Breast epithelium (tissue), 4 donors: ENCODE measurements around the gene DPF1. TPM values are rescaled to one million over a fixed set of nuclear protein-coding genes. Genes with fewer than 3 reads are reported as not detected.

ENCODE experiments used
- DNase-seq, 2 donors: peaks; one replicate each; pipeline ENCODE4 v3.0.0-alpha.2; 2019; ENCODE audit warnings: low spot score in 2 of 2
- H3K27ac ChIP-seq, 2 donors: fragments of 200-600 bp; sonication (generic) in 1 of 2; one replicate each; pipeline ENCODE4 v1.5.1; 2016 to 2019; ENCODE audit warnings: mild to moderate bottlenecking in 1 of 2
- H3K27me3 ChIP-seq, 2 donors: fragments of 200-600 bp; sonication (generic) in 1 of 2; one replicate each; pipeline versions ENCODE4 v1.5.1 to v1.6.0; 2017 to 2019; ENCODE audit warnings: control low read depth in 1 of 2, mild to moderate bottlenecking in 1 of 2
- H3K36me3 ChIP-seq: fragments of 200-600 bp; one replicate; pipeline ENCODE4 v1.5.1; 2019
- H3K4me1 ChIP-seq, 2 donors: fragments of 200-600 bp; sonication (generic); one replicate each; pipeline ENCODE4 v1.5.1; 2016 to 2019; ENCODE audit warnings: control low read depth in 1 of 2
- H3K4me3 ChIP-seq, 3 donors: fragments of 200-600 bp; sonication (generic); 1 replicate in 2 of 3; 2 replicates in 1 of 3; pipeline ENCODE4 v1.5.1; 2016 to 2019; ENCODE audit warnings: mild to moderate bottlenecking in 3 of 3, moderate library complexity in 2 of 3
- H3K9me3 ChIP-seq, 2 donors: fragments of 200-600 bp; sonication (generic) in 1 of 2; one replicate each; pipeline ENCODE4 v1.5.1; 2016 to 2019; ENCODE audit warnings: control low read depth in 1 of 2
- CTCF ChIP-seq, 3 donors: fragments of 450-650 bp; IDR thresholded peaks; one replicate each; pipeline ENCODE4 v1.5.1; 2016 to 2017; ENCODE audit warnings: antibody characterized with exemption in 3 of 3, mild to moderate bottlenecking in 3 of 3, moderate library complexity in 3 of 3
- POLR2A ChIP-seq: fragments of 450-650 bp; IDR thresholded peaks from one replicate; pipeline ENCODE4 v1.6.1; 2016; ENCODE audit warnings: antibody characterized with exemption, mild to moderate bottlenecking, moderate library complexity
- POLR2AphosphoS5 ChIP-seq, 3 donors: sonication (generic); formaldehyde crosslinking; IDR thresholded peaks; one replicate each; pipeline ENCODE4 v1.6.1; 2017; ENCODE audit warnings: antibody characterized with exemption in 3 of 3
- intact Hi-C: fragments of 100-400 bp; cut with DNase I; formaldehyde crosslinking; loops from one replicate; pipeline ENCODE4 v1.15.1; 2023; ENCODE audit warnings: low total_unique reads
- total RNA-seq, 3 donors: library from RNA; depleted of rRNA; stranded (reverse); fragments of >200 nt; gene quantifications; one replicate each; pipeline ENCODE4 v1.1.0, GENCODE V29; 2016

The DPF1 gene
- total RNA-seq, 3 donors from 2014 or later = not detected

GRCh38 chr19:38267761-38268483 lies 43.9 kb upstream of the DPF1 start:
- intact Hi-C loops = no loop called here
- peak overlapping the region in 2 of 3 donors; percentile 67 to 89 for H3K4me3 ChIP-seq
- peaks cover 0 to 6% of the 10 kb centered on the region in 2 donors for H3K4me1 ChIP-seq
- no peaks in the 10 kb centered on the region for H3K9me3 ChIP-seq
- H3K27me3 ChIP-seq = no peaks in the 10 kb centered on the region
- H3K27ac ChIP-seq = peak overlapping the region; percentile 97 to 98
- TF ChIP-seq POLR2A (no peak), POLR2AphosphoS5 (IDR thresholded peaks at IDR 0.05) (no peak), CTCF (IDR thresholded peaks at IDR 0.05) (no peak)
- no peaks in the 10 kb centered on the region for H3K36me3 ChIP-seq
- DNase-seq = peak in 1 of 2 donors; percentile 48

GRCh38 chr19:38266981-38267597 lies 43.1 kb upstream of the DPF1 start:
- no peaks in the 10 kb centered on the region for H3K9me3 ChIP-seq
- H3K27me3 ChIP-seq = no peaks in the 10 kb centered on the region
- H3K4me3 ChIP-seq = peak overlapping the region in 2 of 3 donors; percentile 67 to 89
- peaks cover 0 to 6% of the 10 kb centered on the region in 2 donors for H3K4me1 ChIP-seq
- peak in 1 of 2 donors; percentile 52 for DNase-seq
- TF ChIP-seq POLR2A = no peak
- intact Hi-C loops = no loop called here
- no peaks in the 10 kb centered on the region for H3K36me3 ChIP-seq
- peak overlapping the region; percentile 97 to 98 for H3K27ac ChIP-seq

- Histone ChIP-seq H3K27ac (peak overlapping the region; percentile 97 to 98), H3K4me1 (peaks cover 0 to 6% of the 10 kb centered on the region in 2 donors), H3K36me3 (no peaks in the 10 kb centered on the region), H3K27me3 (no peaks in the 10 kb centered on the region), H3K9me3 (no peaks in the 10 kb centered on the region), H3K4me3 (peak overlapping the region in 2 of 3 donors; percentile 67 to 89)
- intact Hi-C loops = no loop called here
- peak; percentile 59 to 67 for DNase-seq
- TF ChIP-seq CTCF (IDR thresholded peaks at IDR 0.05) (no peak), POLR2AphosphoS5 (IDR thresholded peaks at IDR 0.05) (peak in 1 of 3 donors; percentile 32)
Observed at GRCh38 chr19:38265921-38266429, 42.0 kb upstream of the DPF1 start.

- Histone ChIP-seq H3K9me3 (no peaks in the 10 kb centered on the region), H3K27me3 (no peaks in the 10 kb centered on the region), H3K27ac (peak overlapping the region; percentile 97 to 98), H3K4me1 (peaks cover 0 to 6% of the 10 kb centered on the region in 2 donors), H3K36me3 (no peaks in the 10 kb centered on the region), H3K4me3 (peak overlapping the region; percentile 44 to 89 (median 67))
- TF ChIP-seq POLR2AphosphoS5 (IDR thresholded peaks at IDR 0.05) (no peak), POLR2A (no peak), CTCF (IDR thresholded peaks at IDR 0.05) (no peak)
- peak in 1 of 2 donors; percentile 52 for DNase-seq
- intact Hi-C loops = no loop called here
Observed at GRCh38 chr19:38265213-38265861, 41.3 kb upstream of the DPF1 start.

GRCh38 chr19:38264486-38265212 lies 40.6 kb upstream of the DPF1 start, which contains the start of gene SPINT2:
SPINT2 (plus strand) TSS chr19:38264573; CDS start chr19:38264893, 320 bp downstream.
- intact Hi-C loops = no loop called here
- peak in 1 of 2 donors; percentile 95 for DNase-seq
- Histone ChIP-seq H3K27me3 (no peaks in the 10 kb centered on the region), H3K36me3 (no peaks in the 10 kb centered on the region), H3K9me3 (no peaks in the 10 kb centered on the region), H3K4me3 (peak within 1 kb of the TSS; percentile 44 to 89 (median 67)), H3K27ac (peak within 1 kb of the TSS; percentile 97 to 98), H3K4me1 (peaks cover 0 to 6% of the 10 kb centered on the region in 2 donors)
- TF ChIP-seq POLR2A = peak; percentile 80
- no peak for TF ChIP-seq CTCF (IDR thresholded peaks at IDR 0.05)
- peak; percentile 63 to 98 (median 73) for TF ChIP-seq POLR2AphosphoS5 (IDR thresholded peaks at IDR 0.05)
